HEK293T (cell line): ENCODE measurements around the gene MICALL2.

Experiments used
- CTCF ChIA-PET: fragments of 350-600 bp; formaldehyde crosslinking; extraction: SDS; loops from one replicate; lab custom pipeline; 2021; ENCODE audit warnings: antibody characterized with exemption, inconsistent platforms; lab: Yijun Ruan, JAX
- POLR2A ChIA-PET: fragments of 350-600 bp; formaldehyde crosslinking; extraction: SDS; loops from one replicate; lab custom pipeline; 2020; ENCODE audit warnings: antibody characterized with exemption, inconsistent platforms; lab: Yijun Ruan, JAX
- DNase-seq: peaks from one replicate; pipeline ENCODE4 v3.0.0; 2012; ENCODE audit warnings: mixed read lengths; ENCODE audit errors: extremely low spot score
- ARNT ChIP-seq: fragments of 450-650 bp; IDR thresholded peaks from 2 replicates; pipeline ENCODE4 v1.6.1; 2017; ENCODE audit warnings: mild to moderate bottlenecking
- BHLHE40 ChIP-seq: fragments of 450-650 bp; IDR thresholded peaks from 2 replicates; pipeline ENCODE4 v1.6.1; 2016; ENCODE audit warnings: mild to moderate bottlenecking, moderate library complexity, borderline replicate concordance
- CTBP1 ChIP-seq: fragments of 450-650 bp; IDR thresholded peaks from 2 replicates; pipeline ENCODE4 v1.6.1; 2016; ENCODE audit warnings: borderline replicate concordance
- ELF4 ChIP-seq: fragments of 450-650 bp; IDR thresholded peaks from 2 replicates; pipeline ENCODE4 v1.6.1; 2017; ENCODE audit warnings: antibody characterized with exemption
- FOXA1 ChIP-seq: fragments of 450-650 bp; IDR thresholded peaks from 2 replicates; pipeline ENCODE4 v1.6.1; 2016; ENCODE audit warnings: mild to moderate bottlenecking
- FOXK2 ChIP-seq: fragments of 450-650 bp; IDR thresholded peaks from 2 replicates; pipeline ENCODE4 v1.6.1; 2016; ENCODE audit warnings: mild to moderate bottlenecking
- FOXM1 ChIP-seq: fragments of 450-650 bp; IDR thresholded peaks from 2 replicates; pipeline ENCODE4 v1.6.1; 2017; ENCODE audit warnings: mild to moderate bottlenecking, borderline replicate concordance
- HDGF ChIP-seq: fragments of 450-650 bp; IDR thresholded peaks from 2 replicates; pipeline ENCODE4 v1.6.1; 2017; ENCODE audit warnings: antibody characterized with exemption, borderline replicate concordance
- L3MBTL2 ChIP-seq: fragments of 450-650 bp; conservative IDR thresholded peaks from 2 replicates; pipeline ENCODE4 v1.6.1; 2016; ENCODE audit warnings: mild to moderate bottlenecking
- LEF1 ChIP-seq: fragments of 450-650 bp; IDR thresholded peaks from 2 replicates; pipeline ENCODE4 v1.6.1; 2017; ENCODE audit warnings: mild to moderate bottlenecking, borderline replicate concordance
- NFRKB ChIP-seq: fragments of 450-650 bp; IDR thresholded peaks from 2 replicates; pipeline ENCODE4 v1.6.1; 2016; ENCODE audit warnings: mild to moderate bottlenecking, moderate library complexity
- PKNOX1 ChIP-seq: fragments of 450-650 bp; IDR thresholded peaks from 2 replicates; pipeline ENCODE4 v1.6.1; 2016
- SP1 ChIP-seq: fragments of 450-650 bp; IDR thresholded peaks from 2 replicates; pipeline ENCODE4 v1.6.1; 2017
- SUZ12 ChIP-seq: fragments of 450-650 bp; IDR thresholded peaks from 2 replicates; pipeline ENCODE4 v1.6.1; 2016; ENCODE audit warnings: mild to moderate bottlenecking
- TARDBP ChIP-seq: fragments of 450-650 bp; IDR thresholded peaks from 2 replicates; pipeline ENCODE4 v1.6.1; 2016
- ZNF384 ChIP-seq: fragments of 450-650 bp; IDR thresholded peaks from 2 replicates; pipeline ENCODE4 v1.6.1; 2016

The MICALL2 gene

GRCh38 chr7:1441615-1442354 is 17.5 kb downstream of the MICALL2 start:
- CTCF ChIA-PET = interaction anchor here (1.4 kb wide), 1 partner anchor 9 kb away, joined by 5 read pairs; no protein-coding TSS in a partner anchor
- POLR2A ChIA-PET = no interaction called here
- TF ChIP-seq FOXM1 (no peak), HDGF (no peak), BHLHE40 (no peak), SP1 (no peak), CTBP1 (no peak), SUZ12 (no peak), ARNT (no peak), LEF1 (no peak), NFRKB (no peak), TARDBP (no peak), L3MBTL2 (no peak)
- no peak for DNase-seq

GRCh38 chr7:1440620-1441019 is 18.6 kb downstream of the MICALL2 start:
- CTCF ChIA-PET = interaction anchor here (0.5 to 1.3 kb wide), 2 partner anchors 34 to 68 kb away, joined by 3 to 4 read pairs; no protein-coding TSS in a partner anchor
- POLR2A ChIA-PET = no interaction called here
- DNase-seq = no peak
- TF ChIP-seq FOXK2 (no peak), FOXM1 (no peak), SP1 (no peak), SUZ12 (no peak), TARDBP (no peak), L3MBTL2 (no peak), ARNT (no peak), ELF4 (no peak), PKNOX1 (no peak), HDGF (no peak), FOXA1 (no peak), BHLHE40 (no peak), ZNF384 (no peak), NFRKB (no peak), LEF1 (no peak)

- no peak for TF ChIP-seq ELF4
- no peak for TF ChIP-seq L3MBTL2
- no peak for TF ChIP-seq BHLHE40
- no peak for TF ChIP-seq FOXM1
- TF ChIP-seq FOXK2 = no peak
- no peak for TF ChIP-seq HDGF
- no peak for TF ChIP-seq LEF1
- no peak for TF ChIP-seq CTBP1
- TF ChIP-seq TARDBP = no peak
- TF ChIP-seq SP1 = no peak
- TF ChIP-seq SUZ12 = no peak
- POLR2A ChIA-PET = no interaction called here
- no peak for DNase-seq
- CTCF ChIA-PET = interaction anchor here (1.3 kb wide), 1 partner anchor 35 kb away, joined by 3 read pairs; no protein-coding TSS in a partner anchor
Measured at GRCh38 chr7:1439373-1440363, 19.6 kb downstream of the MICALL2 start.

DNA sequence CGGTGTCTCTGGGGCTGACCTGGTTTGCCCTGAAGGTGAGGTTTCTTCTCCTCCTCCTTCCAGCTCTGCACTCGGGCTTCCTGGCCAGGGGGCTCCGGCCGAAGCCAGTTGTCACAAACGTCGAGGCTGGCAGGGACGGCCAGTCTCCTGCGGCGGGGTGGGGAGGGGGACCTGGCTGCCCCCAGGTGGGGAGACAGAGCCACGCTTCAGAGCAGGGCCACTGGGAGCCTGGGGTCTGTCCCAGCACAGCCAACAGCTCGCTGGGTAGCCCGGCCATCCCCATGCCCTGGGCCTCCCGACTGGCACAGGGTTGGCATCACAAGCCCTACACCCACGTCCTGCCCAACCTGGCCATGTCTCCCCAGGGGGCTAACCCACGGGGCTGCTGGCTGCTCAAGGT is 20.4 kb downstream of the MICALL2 start:
- TF ChIP-seq NFRKB (no peak), TARDBP (no peak), PKNOX1 (no peak), SP1 (no peak), L3MBTL2 (no peak), FOXM1 (no peak), ELF4 (no peak), HDGF (no peak), ARNT (no peak), FOXA1 (no peak), BHLHE40 (no peak), SUZ12 (no peak), FOXK2 (no peak), LEF1 (no peak), ZNF384 (no peak)
- no peak for DNase-seq
- POLR2A ChIA-PET = no interaction called here
- CTCF ChIA-PET = interaction anchor here (0.6 kb wide), 1 partner anchor 49 kb away, joined by 3 read pairs; no protein-coding TSS in a partner anchor

DNA sequence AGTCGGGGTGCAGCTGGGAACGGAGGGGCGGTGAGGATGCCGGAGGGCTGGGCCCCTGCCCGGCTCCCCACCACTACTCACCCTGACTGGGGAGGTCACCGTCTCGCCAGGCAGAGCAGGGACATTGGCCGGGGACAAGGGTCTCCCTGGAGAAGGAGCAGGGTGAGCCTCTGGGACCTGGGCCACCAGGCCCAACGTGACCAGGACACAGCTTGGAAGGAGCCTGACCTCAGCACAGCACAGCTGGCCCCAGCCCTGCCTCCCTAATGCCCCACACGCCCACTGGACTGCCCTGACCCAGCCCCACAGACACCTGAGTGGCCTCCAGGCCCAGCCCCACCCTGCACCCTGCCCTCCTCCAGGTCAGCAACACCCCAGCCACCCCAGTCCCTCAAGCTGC is 21.1 kb downstream of the MICALL2 start:
- ChIA-PET POLR2A (no interaction called here), CTCF (interaction anchor here (0.6 kb wide), 1 partner anchor 48 kb away, joined by 3 read pairs; no protein-coding TSS in a partner anchor)
- TF ChIP-seq TARDBP = no peak
- TF ChIP-seq ARNT = no peak
- no peak for TF ChIP-seq BHLHE40
- TF ChIP-seq FOXA1 = no peak
- TF ChIP-seq ZNF384 = no peak
- no peak for TF ChIP-seq NFRKB
- no peak for TF ChIP-seq SUZ12
- no peak for TF ChIP-seq PKNOX1
- TF ChIP-seq SP1 = no peak
- no peak for TF ChIP-seq ELF4
- no peak for TF ChIP-seq FOXM1
- no peak for TF ChIP-seq LEF1
- no peak for TF ChIP-seq L3MBTL2
- no peak for TF ChIP-seq FOXK2
- no peak for TF ChIP-seq CTBP1
- no peak for TF ChIP-seq HDGF
- no peak for DNase-seq
